Suprapubic skin (tissue), 4 donors: ENCODE data around the gene SLC25A39. TPM values are rescaled to one million over a fixed set of nuclear protein-coding genes. Genes with fewer than 3 reads are reported as not detected.
A peak's percentile ranks its signal among the peaks of the same experiment; 100 is the strongest.

Experiments used
- DNase-seq, 2 donors: peaks; one replicate each; pipeline ENCODE4 v3.0.0-alpha.2; 2019; ENCODE audit warnings: low spot score in 2 of 2
- H3K27ac ChIP-seq: fragments of 200-600 bp; sonication (generic); one replicate; pipeline ENCODE4 v1.5.1; 2019
- H3K27me3 ChIP-seq: fragments of 200-600 bp; sonication (generic); one replicate; pipeline ENCODE4 v1.5.1; 2019
- H3K36me3 ChIP-seq: fragments of 200-600 bp; sonication (generic); one replicate; pipeline ENCODE4 v1.5.1; 2019
- H3K4me1 ChIP-seq: fragments of 200-600 bp; sonication (generic); one replicate; pipeline ENCODE4 v1.5.1; 2019
- H3K4me3 ChIP-seq: fragments of 200-600 bp; sonication (generic); one replicate; pipeline ENCODE4 v1.5.1; 2019; ENCODE audit warnings: mild to moderate bottlenecking
- H3K9me3 ChIP-seq: fragments of 200-600 bp; sonication (generic); one replicate; pipeline ENCODE4 v1.5.1; 2019
- EP300 ChIP-seq: sonication (generic); formaldehyde crosslinking; IDR thresholded peaks from one replicate; pipeline ENCODE4 v1.6.1; 2017; ENCODE audit warnings: antibody characterized with exemption
- POLR2A ChIP-seq, 2 donors: fragments of 450-650 bp; IDR thresholded peaks; one replicate each; pipeline ENCODE4 v1.6.1; 2017; ENCODE audit warnings: antibody characterized with exemption in 2 of 2, mild to moderate bottlenecking in 2 of 2, moderate library complexity in 2 of 2
- POLR2AphosphoS5 ChIP-seq, 3 donors: sonication (generic); formaldehyde crosslinking; IDR thresholded peaks; one replicate each; pipeline ENCODE4 v1.6.1; 2017; ENCODE audit warnings: antibody characterized with exemption in 3 of 3
- WGBS: methylation state at CpG from one replicate; pipeline ENCODE4 v1.1.5; 2018; 5-methylcytosine and 5-hydroxymethylcytosine counted together
- total RNA-seq, 4 donors: library from RNA; depleted of rRNA; stranded (reverse); fragments of >200 nt; gene quantifications; one replicate each; pipeline ENCODE4 v1.1.0, GENCODE V29; 2016
- TF ChIP-seq, protein P1 (sequence below), 2 donors: fragments of 200-600 bp in 1 of 2; fragments of 450-650 bp in 1 of 2; sonication (generic) in 1 of 2; IDR thresholded peaks; one replicate each; pipeline ENCODE4 v1.5.1; 2016 to 2019; ENCODE audit warnings: antibody characterized with exemption in 2 of 2, mild to moderate bottlenecking in 1 of 2, moderate library complexity in 1 of 2

Gene SLC25A39
- total RNA-seq, 4 donors from 2014 or later: 94.9 to 132 (median 111) TPM

GRCh38 chr17:44317545-44317944 is 7.1 kb downstream of the SLC25A39 start:
- Histone ChIP-seq H3K4me1 (peaks cover 24% of the 10 kb centered on the region), H3K27me3 (peaks cover 46% of the 10 kb centered on the region), H3K36me3 (peaks cover 39% of the 10 kb centered on the region), H3K9me3 (no peaks in the 10 kb centered on the region), H3K27ac (no peak overlapping the region), H3K4me3 (no peak overlapping the region)
- no peak for TF ChIP-seq POLR2A (IDR thresholded peaks at IDR 0.05)
- TF ChIP-seq, protein P1, sequence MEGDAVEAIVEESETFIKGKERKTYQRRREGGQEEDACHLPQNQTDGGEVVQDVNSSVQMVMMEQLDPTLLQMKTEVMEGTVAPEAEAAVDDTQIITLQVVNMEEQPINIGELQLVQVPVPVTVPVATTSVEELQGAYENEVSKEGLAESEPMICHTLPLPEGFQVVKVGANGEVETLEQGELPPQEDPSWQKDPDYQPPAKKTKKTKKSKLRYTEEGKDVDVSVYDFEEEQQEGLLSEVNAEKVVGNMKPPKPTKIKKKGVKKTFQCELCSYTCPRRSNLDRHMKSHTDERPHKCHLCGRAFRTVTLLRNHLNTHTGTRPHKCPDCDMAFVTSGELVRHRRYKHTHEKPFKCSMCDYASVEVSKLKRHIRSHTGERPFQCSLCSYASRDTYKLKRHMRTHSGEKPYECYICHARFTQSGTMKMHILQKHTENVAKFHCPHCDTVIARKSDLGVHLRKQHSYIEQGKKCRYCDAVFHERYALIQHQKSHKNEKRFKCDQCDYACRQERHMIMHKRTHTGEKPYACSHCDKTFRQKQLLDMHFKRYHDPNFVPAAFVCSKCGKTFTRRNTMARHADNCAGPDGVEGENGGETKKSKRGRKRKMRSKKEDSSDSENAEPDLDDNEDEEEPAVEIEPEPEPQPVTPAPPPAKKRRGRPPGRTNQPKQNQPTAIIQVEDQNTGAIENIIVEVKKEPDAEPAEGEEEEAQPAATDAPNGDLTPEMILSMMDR (IDR thresholded peaks at IDR 0.05): no peak
- no peak for TF ChIP-seq EP300
- no peak for TF ChIP-seq POLR2AphosphoS5 (IDR thresholded peaks at IDR 0.05)
- 96% methylated on average over 5 of the region's 6 CpGs for WGBS
- no peak for DNase-seq

- no peak overlapping the region for H3K27ac ChIP-seq
- H3K9me3 ChIP-seq: no peaks in the 10 kb centered on the region
- peak overlapping the region; percentile 38 for H3K4me3 ChIP-seq
- peaks cover 52% of the 10 kb centered on the region for H3K27me3 ChIP-seq
- H3K36me3 ChIP-seq: peaks cover 24% of the 10 kb centered on the region
- TF ChIP-seq, protein P1 (IDR thresholded peaks at IDR 0.05): no peak
- TF ChIP-seq POLR2AphosphoS5 (IDR thresholded peaks at IDR 0.05): no peak
- no peak for TF ChIP-seq EP300
- TF ChIP-seq POLR2A (IDR thresholded peaks at IDR 0.05): no peak
- H3K4me1 ChIP-seq: peaks cover 24% of the 10 kb centered on the region
- 7% methylated on average over 31 of the region's 38 CpGs for WGBS
- DNase-seq: no peak
Measured at GRCh38 chr17:44315760-44316731, 8.6 kb downstream of the SLC25A39 start.

- Histone ChIP-seq H3K27me3 (peaks cover 52% of the 10 kb centered on the region), H3K9me3 (no peaks in the 10 kb centered on the region), H3K27ac (no peak overlapping the region), H3K4me3 (peak overlapping the region; percentile 38), H3K36me3 (peaks cover 14% of the 10 kb centered on the region), H3K4me1 (peaks cover 24% of the 10 kb centered on the region)
- WGBS: 6% methylated on average over 3 of the region's 81 CpGs
- TF ChIP-seq POLR2AphosphoS5 (IDR thresholded peaks at IDR 0.05): no peak
- TF ChIP-seq EP300: no peak
- TF ChIP-seq POLR2A (IDR thresholded peaks at IDR 0.05): no peak
- TF ChIP-seq, protein P1 (IDR thresholded peaks at IDR 0.05): no peak
- no peak for DNase-seq
Measured at GRCh38 chr17:44314869-44315661, 9.6 kb downstream of the SLC25A39 start.

DNA sequence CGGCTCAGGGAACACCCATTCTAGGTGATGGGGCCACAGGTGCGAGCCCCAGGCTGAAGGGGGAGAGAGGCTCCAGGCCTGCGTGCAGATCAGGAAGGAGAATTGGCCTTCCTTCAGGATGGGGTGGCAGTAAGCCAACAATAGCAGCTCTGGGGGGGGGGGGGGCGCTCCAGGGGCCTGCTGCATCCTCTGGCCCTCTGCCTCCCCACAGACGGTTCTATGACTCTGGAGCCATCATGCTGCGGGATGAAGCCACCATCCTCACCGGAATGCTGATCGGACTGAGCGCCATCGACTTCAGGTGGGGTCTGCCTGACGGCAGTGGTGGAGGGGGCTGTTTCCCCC is 10.1 kb downstream of the SLC25A39 start:
- no peak overlapping the region for H3K27ac ChIP-seq
- H3K9me3 ChIP-seq: no peaks in the 10 kb centered on the region
- no peak for DNase-seq
- TF ChIP-seq POLR2AphosphoS5 (IDR thresholded peaks at IDR 0.05) (no peak), EP300 (no peak), POLR2A (IDR thresholded peaks at IDR 0.05) (no peak)
- TF ChIP-seq, protein P1 (IDR thresholded peaks at IDR 0.05): no peak
- peaks cover 52% of the 10 kb centered on the region for H3K27me3 ChIP-seq
- H3K36me3 ChIP-seq: peaks cover 8% of the 10 kb centered on the region
- peak overlapping the region; percentile 38 for H3K4me3 ChIP-seq
- 26% methylated on average over 8 of the region's 11 CpGs for WGBS
- peaks cover 28% of the 10 kb centered on the region for H3K4me1 ChIP-seq

DNA sequence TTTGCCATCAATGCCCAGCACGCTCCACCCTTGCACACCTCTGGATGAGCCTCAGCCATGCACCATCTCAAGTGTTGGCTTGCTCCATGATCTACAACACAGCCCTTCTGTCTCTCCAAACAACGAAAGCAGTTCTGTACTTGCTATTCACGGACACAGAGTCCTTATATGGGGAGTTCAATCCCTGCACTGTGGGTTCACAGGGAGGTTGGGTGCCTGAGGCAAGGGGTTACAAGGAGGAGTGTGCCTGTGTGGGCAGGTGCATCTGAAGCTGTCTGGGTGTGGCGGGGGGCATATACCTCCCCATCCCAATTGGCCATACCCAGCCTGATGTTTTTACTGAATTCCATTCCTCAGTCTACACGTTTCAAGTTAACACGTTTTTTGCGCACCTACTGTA is 10.6 kb downstream of the SLC25A39 start:
- Histone ChIP-seq H3K9me3 (no peaks in the 10 kb centered on the region), H3K27ac (no peak overlapping the region), H3K4me3 (no peak overlapping the region), H3K27me3 (peaks cover 52% of the 10 kb centered on the region), H3K36me3 (peaks cover 4% of the 10 kb centered on the region), H3K4me1 (peaks cover 32% of the 10 kb centered on the region)
- TF ChIP-seq EP300: no peak
- no peak for TF ChIP-seq POLR2AphosphoS5 (IDR thresholded peaks at IDR 0.05)
- TF ChIP-seq, protein P1 (IDR thresholded peaks at IDR 0.05): no peak
- no peak for TF ChIP-seq POLR2A (IDR thresholded peaks at IDR 0.05)
- no peak for DNase-seq
- 52% methylated on average over 7 of the region's 7 CpGs for WGBS
